Measurements from ENCODE around the gene CDC40.
A peak's percentile ranks its signal among the peaks of the same experiment; 100 is the strongest.

Gene CDC40

DNA sequence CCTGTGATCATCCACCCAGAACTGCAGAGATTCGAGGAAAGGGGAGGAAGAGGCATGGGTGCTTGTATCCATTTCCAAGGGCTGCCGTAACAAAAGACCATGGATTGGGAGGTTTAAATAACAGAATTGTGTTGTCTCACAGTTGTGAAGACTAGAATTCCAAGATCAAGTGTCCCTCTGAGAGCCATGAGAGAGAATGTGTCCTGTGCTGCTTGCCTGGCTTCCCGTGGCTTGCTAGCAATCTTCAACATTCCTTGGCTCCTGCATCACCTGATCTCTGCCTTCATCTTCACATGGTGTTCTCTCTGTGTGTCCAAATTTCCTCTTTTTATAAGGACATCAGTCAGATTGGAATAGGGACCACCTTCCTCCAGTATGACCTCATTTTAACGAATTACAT lies 69.8 kb downstream of the CDC40 start:
- H3K4me3 ChIP-seq (ENCODE audit: low read depth, low read length) = no peak overlapping the region
- DNase-seq (ENCODE audit: low read depth) = no peak
- TF ChIP-seq, protein P1, sequence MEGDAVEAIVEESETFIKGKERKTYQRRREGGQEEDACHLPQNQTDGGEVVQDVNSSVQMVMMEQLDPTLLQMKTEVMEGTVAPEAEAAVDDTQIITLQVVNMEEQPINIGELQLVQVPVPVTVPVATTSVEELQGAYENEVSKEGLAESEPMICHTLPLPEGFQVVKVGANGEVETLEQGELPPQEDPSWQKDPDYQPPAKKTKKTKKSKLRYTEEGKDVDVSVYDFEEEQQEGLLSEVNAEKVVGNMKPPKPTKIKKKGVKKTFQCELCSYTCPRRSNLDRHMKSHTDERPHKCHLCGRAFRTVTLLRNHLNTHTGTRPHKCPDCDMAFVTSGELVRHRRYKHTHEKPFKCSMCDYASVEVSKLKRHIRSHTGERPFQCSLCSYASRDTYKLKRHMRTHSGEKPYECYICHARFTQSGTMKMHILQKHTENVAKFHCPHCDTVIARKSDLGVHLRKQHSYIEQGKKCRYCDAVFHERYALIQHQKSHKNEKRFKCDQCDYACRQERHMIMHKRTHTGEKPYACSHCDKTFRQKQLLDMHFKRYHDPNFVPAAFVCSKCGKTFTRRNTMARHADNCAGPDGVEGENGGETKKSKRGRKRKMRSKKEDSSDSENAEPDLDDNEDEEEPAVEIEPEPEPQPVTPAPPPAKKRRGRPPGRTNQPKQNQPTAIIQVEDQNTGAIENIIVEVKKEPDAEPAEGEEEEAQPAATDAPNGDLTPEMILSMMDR (conservative IDR thresholded peaks at IDR 0.05; ENCODE audit: low read depth, low read length) = no peak

DNA sequence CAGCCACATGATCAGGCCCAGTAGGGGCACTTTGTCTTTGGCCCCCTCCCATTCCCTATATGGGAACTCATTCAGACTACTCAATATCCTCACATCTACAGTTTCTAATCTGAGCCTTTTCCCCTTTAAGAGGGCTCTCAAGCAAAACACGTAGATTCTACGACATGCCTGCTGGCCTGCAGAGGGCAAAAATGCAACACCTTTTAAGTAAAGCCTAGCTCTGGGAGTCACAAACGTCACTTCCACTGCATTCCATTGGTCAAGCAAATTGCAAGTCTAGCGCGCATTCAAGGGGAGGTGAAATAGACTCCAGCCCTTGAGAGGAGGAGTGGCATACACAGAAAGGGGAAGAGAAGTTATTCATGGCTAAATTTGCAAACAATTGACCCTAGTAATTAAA lies 70.6 kb downstream of the CDC40 start:
- TF ChIP-seq, protein P1 (conservative IDR thresholded peaks at IDR 0.05; ENCODE audit: low read depth, low read length) = no peak
- H3K4me3 ChIP-seq (ENCODE audit: low read depth, low read length) = no peak overlapping the region
- DNase-seq (ENCODE audit: low read depth) = no peak

DNA sequence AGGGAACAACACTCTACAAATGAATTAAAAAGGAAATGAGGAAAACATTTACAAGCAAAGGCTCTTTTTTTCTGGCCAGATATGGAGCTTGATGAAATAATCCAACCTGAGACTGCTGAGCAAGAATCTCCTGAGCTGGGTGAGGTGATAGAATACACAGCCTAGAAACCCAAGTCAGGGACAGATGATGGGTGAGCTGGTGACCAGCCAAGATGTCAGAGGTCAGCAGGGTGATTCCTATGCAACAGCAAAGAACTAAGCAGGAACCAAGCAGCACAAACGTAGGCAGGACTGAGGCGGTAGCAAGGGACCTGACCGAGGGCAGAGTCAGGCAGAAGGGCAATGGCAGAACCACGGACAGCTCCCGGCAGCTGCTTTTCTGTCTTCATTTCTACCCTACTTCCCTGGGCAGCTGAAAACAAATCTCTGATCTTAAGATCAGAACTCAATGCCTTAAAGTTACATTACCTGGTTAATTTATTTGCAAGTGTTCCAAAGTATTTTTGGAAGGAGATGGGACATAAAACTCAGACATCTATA lies 75.1 kb downstream of the CDC40 start:
- TF ChIP-seq, protein P1 (conservative IDR thresholded peaks at IDR 0.05; ENCODE audit: low read depth, low read length) = no peak
- no peak overlapping the region for H3K4me3 ChIP-seq (ENCODE audit: low read depth, low read length)
- peak; percentile 60 for DNase-seq (ENCODE audit: low read depth)

DNA sequence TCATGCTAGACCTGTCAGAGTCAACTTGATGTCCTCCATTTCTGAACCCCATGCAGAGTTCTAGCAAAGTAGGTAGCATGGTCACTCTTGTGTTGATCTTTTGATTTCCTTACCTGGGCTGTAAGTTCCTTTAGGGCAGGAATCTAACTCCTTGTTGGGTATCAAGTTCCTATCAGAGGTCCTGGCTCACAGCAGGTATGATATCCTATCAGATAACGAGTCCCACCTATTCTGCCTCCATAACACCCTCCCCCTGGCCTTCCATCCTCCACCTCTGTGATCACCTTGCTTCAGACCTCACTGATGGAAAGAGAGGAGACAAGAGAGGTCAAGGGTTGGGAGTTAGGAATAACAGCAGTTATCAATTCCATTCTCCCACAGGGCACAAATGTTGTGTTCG lies 76.1 kb downstream of the CDC40 start:
- DNase-seq (ENCODE audit: low read depth) = no peak
- TF ChIP-seq, protein P1 (conservative IDR thresholded peaks at IDR 0.05; ENCODE audit: low read depth, low read length) = no peak
- no peak overlapping the region for H3K4me3 ChIP-seq (ENCODE audit: low read depth, low read length)

DNA sequence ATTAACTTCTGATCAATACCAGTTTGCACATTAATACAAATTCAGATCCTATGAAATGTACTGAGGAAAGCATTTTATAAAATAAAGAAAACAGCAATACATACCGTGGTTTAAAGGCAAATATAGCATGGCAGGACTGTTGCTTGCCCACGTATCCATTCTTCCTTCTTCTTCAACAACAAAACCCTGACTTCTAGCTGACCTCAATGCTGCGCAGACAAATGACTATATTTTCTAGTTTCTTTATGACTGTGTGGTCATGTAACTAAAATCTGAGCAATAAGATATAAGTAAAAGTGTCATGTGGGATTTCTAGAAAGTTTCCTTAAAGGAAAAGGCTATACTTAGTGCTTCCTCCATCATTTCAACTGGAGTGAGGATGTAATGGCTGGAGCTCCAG lies 85.0 kb downstream of the CDC40 start:
- no peak for DNase-seq (ENCODE audit: low read depth)
- TF ChIP-seq, protein P1 (conservative IDR thresholded peaks at IDR 0.05; ENCODE audit: low read depth, low read length) = no peak

DNA sequence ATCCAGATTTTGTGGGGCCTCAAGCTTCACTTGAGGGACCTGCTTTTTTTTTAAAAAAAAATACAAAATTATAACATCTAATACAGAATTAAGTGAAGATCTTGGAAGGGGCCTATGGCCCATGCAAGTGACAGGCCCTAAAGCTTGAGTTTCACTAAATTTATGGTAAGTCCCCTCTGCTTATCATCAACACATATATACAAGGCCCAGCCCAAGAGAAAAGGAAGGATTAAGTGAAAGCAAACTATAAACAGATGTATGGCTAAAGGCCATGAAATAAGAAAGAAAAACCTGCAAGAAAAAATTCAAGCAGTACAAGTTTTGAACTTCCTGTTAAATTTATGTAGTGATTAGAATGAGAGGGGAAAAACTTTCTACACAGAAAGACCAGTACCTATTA lies 86.8 kb downstream of the CDC40 start:
- DNase-seq (ENCODE audit: low read depth) = no peak
- no peak overlapping the region for H3K4me3 ChIP-seq (ENCODE audit: low read depth, low read length)
- TF ChIP-seq, protein P1 (conservative IDR thresholded peaks at IDR 0.05; ENCODE audit: low read depth, low read length) = no peak

More for the DNA sequence above, 85.0 kb downstream of the CDC40 start:
- H3K4me3 ChIP-seq (ENCODE audit: low read depth, low read length) = no peak overlapping the region

DNA sequence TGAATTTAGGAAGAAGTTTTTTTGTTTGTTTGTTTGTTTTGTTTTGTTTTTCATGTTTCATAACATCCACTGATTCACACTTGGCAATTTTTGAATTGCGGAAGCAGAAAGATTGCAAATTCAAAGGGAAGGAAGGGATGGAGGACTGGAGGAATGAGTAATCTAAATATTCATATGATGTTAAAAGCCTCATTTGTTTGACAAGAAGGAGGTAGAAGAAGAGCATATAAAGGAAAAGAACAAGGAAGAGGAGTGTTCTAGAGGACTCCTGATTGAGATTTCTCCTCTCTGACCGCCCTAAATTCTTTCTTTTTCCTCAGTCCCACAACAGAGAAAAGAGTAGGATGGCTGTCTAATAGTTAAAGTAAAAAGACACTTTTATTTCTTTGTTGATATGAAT lies 89.4 kb downstream of the CDC40 start:
- no peak for DNase-seq (ENCODE audit: low read depth)

More for the DNA sequence above, 89.4 kb downstream of the CDC40 start:
- H3K4me3 ChIP-seq (ENCODE audit: low read depth, low read length) = no peak overlapping the region
- TF ChIP-seq, protein P1 (conservative IDR thresholded peaks at IDR 0.05; ENCODE audit: low read depth, low read length) = no peak
